ENCODE data around the gene BST1. TPM values are rescaled to one million over a fixed set of nuclear protein-coding genes. Genes with fewer than 3 reads are reported as not detected.
"Not testable (repeated sequence)": the region's sequence is repeated elsewhere in the genome, so short reads cannot be mapped to it uniquely, and the experiment has no call there.

BST1 gene
- polyA plus RNA-seq, 1 donor: 3.9 TPM

DNA sequence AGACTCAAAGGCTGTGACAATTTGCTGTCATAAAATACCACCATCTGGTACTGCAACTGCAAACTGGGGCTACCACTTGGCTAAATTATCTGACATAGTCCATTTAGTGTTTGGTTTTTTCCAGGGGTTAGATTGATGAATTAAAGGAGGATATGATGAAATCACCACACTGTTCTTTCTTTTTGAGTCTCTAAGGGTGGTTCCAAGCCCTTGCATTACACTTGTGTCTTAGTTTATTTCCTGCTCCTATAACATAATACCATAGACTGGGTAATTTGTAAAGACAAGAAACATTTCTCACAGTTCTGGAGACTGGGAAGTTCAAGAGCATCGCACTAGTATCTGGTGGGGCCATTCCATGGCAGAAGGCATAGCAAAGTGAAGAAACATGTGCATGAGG lies 43.2 kb downstream of the BST1 start:
- no peak for DNase-seq (ENCODE audit: low read depth)

DNA sequence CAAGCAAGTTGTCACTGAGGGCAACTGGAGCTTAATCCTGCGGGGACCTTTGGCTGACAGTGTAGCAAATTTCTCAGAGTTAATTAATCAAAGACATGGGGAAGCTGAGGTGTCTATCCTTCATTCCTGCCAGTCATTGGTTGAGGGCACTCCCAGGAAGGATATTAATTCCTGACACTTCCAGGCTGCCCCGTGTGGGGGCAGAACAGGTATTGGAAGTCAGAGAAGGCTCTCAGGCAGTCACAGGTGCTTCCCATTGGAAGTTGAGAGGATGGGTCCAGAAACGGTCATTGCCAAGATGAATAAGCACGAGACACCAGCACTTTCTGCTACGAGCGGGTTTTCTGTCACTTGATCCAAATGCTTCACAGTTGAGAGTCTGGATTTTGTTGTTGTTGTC lies 46.1 kb downstream of the BST1 start:
- DNase-seq (ENCODE audit: low read depth): no peak

DNA sequence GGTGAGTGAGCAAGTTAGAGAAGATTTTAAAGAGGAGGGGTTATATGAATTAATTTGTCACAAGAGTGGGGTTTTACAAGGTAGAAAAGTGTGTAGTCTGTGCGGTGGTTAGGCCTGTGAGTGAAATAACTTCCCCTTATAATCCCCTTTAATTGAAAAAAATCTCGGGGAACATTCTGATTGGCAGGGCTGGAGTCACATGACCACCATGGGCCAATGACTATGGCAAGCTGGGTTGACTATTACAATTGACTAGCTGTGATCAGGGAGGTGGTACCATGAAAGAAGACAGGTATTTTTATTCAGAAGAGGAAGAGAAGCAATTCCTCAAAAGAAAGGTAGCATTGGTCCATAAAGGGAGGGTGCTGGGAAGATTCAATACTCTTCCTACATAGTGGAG lies 48.3 kb downstream of the BST1 start:
- no peak for DNase-seq (ENCODE audit: low read depth)

DNA sequence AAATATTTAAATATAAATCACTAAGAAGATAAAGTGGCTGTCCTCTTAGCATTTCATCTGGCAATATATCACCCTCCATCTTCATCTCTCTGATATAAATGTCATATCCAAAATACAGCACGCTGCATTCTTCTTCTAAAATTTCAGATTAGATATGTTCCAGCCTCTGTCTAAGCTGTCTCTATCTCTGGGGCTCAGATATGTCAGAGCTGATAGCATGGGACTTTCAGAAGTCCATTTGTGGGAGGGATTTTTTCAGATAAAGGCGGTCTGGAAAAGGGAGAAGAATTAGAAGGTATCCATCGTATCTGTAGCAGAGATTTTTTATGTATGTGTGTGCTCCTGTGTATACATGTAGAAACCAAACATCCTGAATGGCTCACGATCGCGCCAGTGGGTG lies 50.2 kb downstream of the BST1 start:
- no peak for DNase-seq (ENCODE audit: low read depth)

DNA sequence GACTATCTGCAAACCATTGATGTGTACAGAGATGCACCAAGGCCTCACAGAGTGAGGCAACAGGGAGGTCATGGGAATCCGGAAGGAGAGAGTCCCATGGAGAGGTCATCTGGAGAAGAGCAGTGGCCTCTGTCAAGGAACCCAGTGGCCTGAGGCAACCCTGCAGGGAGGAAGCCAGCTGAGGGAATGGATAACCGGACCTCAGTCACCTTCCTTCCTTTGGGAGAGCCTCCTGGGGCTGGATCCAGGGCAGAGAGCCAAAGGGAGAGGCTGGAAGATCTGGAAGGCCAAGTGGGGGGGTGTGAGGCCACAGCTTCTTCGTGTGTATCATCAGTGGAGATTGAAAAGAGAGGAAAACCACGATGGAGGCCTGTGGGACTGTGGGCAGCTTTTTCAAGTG lies 50.9 kb downstream of the BST1 start:
- no peak for DNase-seq (ENCODE audit: low read depth)

- DNase-seq (ENCODE audit: low read depth): no peak
Measured at GRCh38 chr4:15754323-15754722, 51.5 kb downstream of the BST1 start.

GRCh38 chr4:15755321-15756155 lies 52.7 kb downstream of the BST1 start:
- DNase-seq (ENCODE audit: low read depth): no peak

DNA sequence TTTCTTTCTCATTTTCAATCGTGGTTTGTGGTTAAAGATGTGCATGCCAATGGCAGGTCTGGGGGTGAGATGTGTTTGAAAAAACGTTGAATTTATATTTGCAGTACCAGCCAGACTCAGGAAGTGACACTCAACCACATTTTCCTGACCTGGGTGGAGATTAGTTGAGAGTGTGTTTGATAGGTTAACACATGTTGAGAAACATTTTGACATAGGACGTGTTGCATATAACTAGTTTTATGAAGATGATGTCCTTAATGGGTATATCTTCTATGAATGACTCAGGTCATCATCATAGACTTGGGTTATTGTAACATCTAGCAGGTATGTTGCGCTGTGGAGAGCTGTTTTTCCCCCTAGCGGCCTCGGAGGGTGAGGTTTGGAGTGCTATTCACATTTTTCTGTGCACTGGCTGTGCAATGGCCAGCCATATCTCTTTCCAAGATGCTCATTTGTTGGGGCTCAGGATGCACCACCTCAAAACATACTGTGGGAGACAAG lies 53.5 kb downstream of the BST1 start:
- no peak for DNase-seq (ENCODE audit: low read depth)

- no peak for DNase-seq (ENCODE audit: low read depth)
Measured at GRCh38 chr4:15757054-15757453, 54.2 kb downstream of the BST1 start.

DNA sequence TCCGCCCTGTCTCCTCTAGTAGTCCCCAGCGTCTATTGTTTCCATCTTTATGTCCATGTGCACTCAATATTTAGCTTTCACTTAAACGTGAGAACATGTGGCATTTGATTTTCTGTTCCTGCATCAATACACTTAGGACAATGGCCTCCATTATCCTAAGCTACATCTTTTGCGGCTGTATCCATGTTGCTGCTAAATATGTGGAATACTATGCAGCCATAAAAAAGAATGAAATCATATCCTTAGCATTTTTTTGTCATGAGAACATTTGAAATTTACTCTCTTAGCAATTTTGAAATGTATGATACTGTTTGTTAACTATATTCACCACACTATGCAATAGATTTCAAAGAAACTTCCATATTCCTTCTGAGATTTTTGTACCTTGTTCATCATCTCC lies 55.4 kb downstream of the BST1 start:
- DNase-seq (ENCODE audit: low read depth): no peak

GRCh38 chr4:15762460-15762859 lies 59.6 kb downstream of the BST1 start:
- not testable (repeated sequence) for DNase-seq (ENCODE audit: low read depth)

- DNase-seq (ENCODE audit: low read depth): no peak
Measured at GRCh38 chr4:15765391-15765790, 62.5 kb downstream of the BST1 start.

- no peak for DNase-seq (ENCODE audit: low read depth)
Measured at GRCh38 chr4:15765910-15766697, 63.2 kb downstream of the BST1 start.

- no peak for DNase-seq (ENCODE audit: low read depth)
Measured at GRCh38 chr4:15766821-15767220, 64.0 kb downstream of the BST1 start.

- no peak for DNase-seq (ENCODE audit: low read depth)
Measured at GRCh38 chr4:15769202-15769601, 66.3 kb downstream of the BST1 start.

DNA sequence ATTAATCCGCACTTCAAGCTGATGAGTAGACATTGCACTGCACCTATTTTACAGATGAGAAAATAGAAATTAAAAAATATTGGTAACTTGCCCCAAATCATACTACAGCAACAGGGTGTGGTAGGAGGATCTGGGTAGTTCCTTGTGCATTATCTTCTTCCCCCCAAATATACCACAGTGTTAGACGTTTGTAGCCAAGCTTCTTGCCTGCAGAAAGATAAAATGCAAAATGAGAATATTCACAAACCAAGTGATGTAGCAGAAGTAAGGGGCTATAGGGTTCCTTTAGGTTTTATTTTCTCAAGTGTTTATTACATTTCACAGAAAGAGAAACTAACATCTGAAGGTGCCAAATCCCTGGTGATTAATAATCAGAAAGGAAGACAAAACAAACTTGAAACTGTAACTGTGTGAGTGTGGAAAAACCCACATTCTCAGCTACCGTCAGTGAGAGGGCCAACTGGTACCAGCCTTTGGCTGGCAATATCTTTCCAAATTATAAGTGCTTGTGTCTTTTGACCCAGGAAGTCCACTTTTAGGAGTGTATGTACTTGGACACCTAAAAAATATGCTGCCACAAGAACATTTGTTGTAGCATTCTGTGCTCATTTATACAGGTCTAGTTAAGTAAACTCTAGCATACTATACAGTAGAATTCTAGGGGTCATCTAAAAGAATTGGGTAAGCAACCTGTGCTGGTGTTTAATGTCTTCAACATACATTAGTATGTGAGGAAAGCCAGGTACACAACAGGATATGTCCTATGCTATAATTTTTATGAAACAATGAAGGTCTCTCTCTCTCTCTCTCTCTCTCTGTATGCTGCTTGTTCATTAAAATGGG lies 68.6 kb downstream of the BST1 start:
- no peak for DNase-seq (ENCODE audit: low read depth)

- no peak for DNase-seq (ENCODE audit: low read depth)
Measured at GRCh38 chr4:15774020-15774420, 71.2 kb downstream of the BST1 start.

- no peak for DNase-seq (ENCODE audit: low read depth)
Measured at GRCh38 chr4:15776871-15777648, 74.2 kb downstream of the BST1 start.

DNA sequence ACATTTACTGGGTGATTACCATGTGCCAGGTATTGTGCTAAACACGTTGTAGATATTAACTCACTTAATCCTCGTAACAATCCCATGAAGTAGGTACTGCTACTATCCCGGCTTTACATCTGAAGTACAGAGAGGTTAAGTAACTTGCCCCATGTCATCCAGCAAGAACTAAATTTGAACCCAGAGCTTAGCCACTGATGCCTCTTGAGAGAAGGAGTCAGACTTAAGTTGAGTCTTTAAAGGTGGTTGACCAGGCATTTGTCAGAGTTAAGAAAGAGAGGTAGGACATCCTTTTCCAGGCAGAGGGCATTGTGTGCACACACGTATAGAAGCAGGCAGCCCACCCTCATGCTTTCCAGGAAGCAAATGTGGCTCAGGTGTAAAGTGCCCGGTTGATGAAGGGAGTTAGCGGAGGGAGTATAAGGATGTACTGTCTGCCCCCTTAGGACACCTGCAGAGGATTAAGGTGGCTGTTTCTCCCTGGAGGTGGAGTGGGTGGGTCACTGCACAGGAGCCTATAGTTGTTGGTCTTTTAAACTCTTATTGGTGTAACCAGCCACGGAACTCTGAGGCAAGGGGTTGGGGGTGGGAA lies 74.9 kb downstream of the BST1 start:
- DNase-seq (ENCODE audit: low read depth): no peak

- no peak for DNase-seq (ENCODE audit: low read depth)
Measured at GRCh38 chr4:15778289-15779241, 75.7 kb downstream of the BST1 start, which contains the start of gene CD38. Gene CD38 (plus strand): TSS chr4:15778328. CDS start chr4:15778415, 87 bp downstream.

All from forelimb muscle (tissue), 1 donor.